Immature natural killer cell (primary cell): ENCODE measurements around the gene FOXN3. TPM values are rescaled to one million over a fixed set of nuclear protein-coding genes. Genes with fewer than 3 reads are reported as not detected.
A peak's percentile ranks its signal among the peaks of the same experiment; 100 is the strongest.
"Not testable (repeated sequence)": the region's sequence is repeated elsewhere in the genome, so short reads cannot be mapped to it uniquely, and the experiment has no call there.

Experiments
- DNase-seq, 3 donors: peaks; one replicate each; pipeline ENCODE4 v3.0.0; 2022; ENCODE audit warnings: mixed read lengths in 1 of 3
- H3K27ac Mint-ChIP-seq, 6 donors: one replicate each; pipeline ENCODE4 v1.8.0; 2020; ENCODE audit warnings: mixed read lengths in 6 of 6, mild to moderate bottlenecking in 5 of 6, inconsistent platforms in 4 of 6, moderate library complexity in 3 of 6
- H3K27me3 Mint-ChIP-seq, 3 donors: one replicate each; pipeline ENCODE4 v1.8.0; 2020 to 2021; ENCODE audit warnings: low read depth in 3 of 3, mild to moderate bottlenecking in 3 of 3, mixed read lengths in 3 of 3, moderate library complexity in 3 of 3, inconsistent platforms in 1 of 3
- H3K36me3 Mint-ChIP-seq, 3 donors: one replicate each; pipeline ENCODE4 v1.8.0; 2020; ENCODE audit warnings: mixed read lengths in 3 of 3, inconsistent platforms in 2 of 3, mild to moderate bottlenecking in 2 of 3
- H3K4me1 Mint-ChIP-seq, 2 donors: one replicate each; pipeline ENCODE4 v1.8.0; 2020; ENCODE audit warnings: inconsistent platforms in 2 of 2, mild to moderate bottlenecking in 2 of 2, mixed read lengths in 2 of 2, moderate library complexity in 1 of 2
- H3K4me3 Mint-ChIP-seq, 5 donors: one replicate each; pipeline ENCODE4 v1.8.0; 2020; ENCODE audit warnings: mild to moderate bottlenecking in 5 of 5, mixed read lengths in 5 of 5, inconsistent platforms in 3 of 5, moderate library complexity in 3 of 5
- H3K9me3 Mint-ChIP-seq, 6 donors: one replicate each; pipeline ENCODE4 v1.8.0; 2020; ENCODE audit warnings: mild to moderate bottlenecking in 6 of 6, mixed read lengths in 6 of 6, inconsistent platforms in 4 of 6, moderate library complexity in 3 of 6
- polyA plus RNA-seq, 3 donors: library from polyadenylated mRNA; unstranded; fragments of 300-500 nt; fragmentation: Illumina TruSeq; gene quantifications; one replicate each; pipeline ENCODE4 v1.2.3, GENCODE V29; 2021

The FOXN3 gene
- polyA plus RNA-seq, 3 donors from 2014 or later, result 88.6 to 150 (median 102) TPM

GRCh38 chr14:89165189-89166181, 251.5 kb downstream of the FOXN3 start:
- peak overlapping the region; percentile 50 to 82 (median 76) for H3K27ac Mint-ChIP-seq
- peaks cover 13 to 42% (median 36%) of the 10 kb centered on the region in 3 donors for H3K36me3 Mint-ChIP-seq
- H3K4me1 Mint-ChIP-seq, result peaks cover 35 to 57% of the 10 kb centered on the region in 2 donors
- no peaks in the 10 kb centered on the region for H3K9me3 Mint-ChIP-seq
- H3K27me3 Mint-ChIP-seq, result peaks cover 0 to 11% (median 6%) of the 10 kb centered on the region in 3 donors
- peak overlapping the region; percentile 57 to 74 (median 70) for H3K4me3 Mint-ChIP-seq
- peak; percentile 8 to 13 (median 10) for DNase-seq

DNA sequence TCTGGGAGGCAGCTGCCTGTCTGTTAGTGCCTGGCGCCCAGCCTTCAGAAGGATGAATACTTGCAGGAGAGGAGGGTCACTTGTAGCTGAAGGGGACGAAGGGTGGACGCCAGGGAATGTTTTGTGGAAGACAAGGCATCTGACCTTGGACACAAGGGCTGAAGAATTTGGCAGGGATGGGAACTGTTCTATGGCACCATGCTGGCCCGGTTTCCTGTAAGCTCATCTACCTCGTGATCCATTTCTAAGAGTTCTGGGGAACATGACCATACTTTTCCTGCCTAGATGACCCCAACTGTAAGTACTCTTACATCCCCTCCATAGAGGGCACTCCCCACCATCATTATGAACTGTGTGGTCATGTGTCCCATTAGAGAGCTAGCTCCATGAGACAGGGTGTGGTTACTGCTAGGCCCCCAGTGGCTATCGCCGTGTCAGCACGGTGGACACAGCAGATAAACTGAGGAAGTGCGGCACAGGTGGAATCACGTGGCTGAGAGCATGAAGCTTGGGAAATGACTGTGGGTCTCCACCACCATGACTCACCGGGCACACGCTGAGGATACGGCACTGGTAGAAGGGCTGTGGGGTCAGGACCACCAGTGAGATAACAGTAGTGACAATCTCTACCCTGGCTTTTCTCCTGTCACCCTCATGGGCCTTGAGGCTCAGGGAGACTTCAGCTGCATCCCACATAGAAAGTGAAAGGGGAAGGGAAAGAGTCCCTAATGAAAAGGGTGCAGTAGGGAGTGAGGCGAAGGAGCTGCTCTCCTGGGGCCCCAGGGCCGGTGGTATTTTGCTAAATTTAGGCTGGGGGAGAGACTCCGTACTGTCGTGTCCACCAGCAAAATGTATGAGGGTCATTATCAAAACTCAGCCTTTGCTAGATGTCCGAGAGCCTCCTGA, 252.6 kb downstream of the FOXN3 start:
- Mint-ChIP-seq H3K27me3 (peaks cover 0 to 12% (median 9%) of the 10 kb centered on the region in 3 donors), H3K27ac (peak overlapping the region; percentile 66 to 89 (median 76)), H3K9me3 (no peaks in the 10 kb centered on the region), H3K4me3 (peak overlapping the region; percentile 57 to 74 (median 70)), H3K36me3 (peaks cover 20 to 46% (median 33%) of the 10 kb centered on the region in 3 donors), H3K4me1 (peaks cover 35 to 53% of the 10 kb centered on the region in 2 donors)
- no peak for DNase-seq

DNA sequence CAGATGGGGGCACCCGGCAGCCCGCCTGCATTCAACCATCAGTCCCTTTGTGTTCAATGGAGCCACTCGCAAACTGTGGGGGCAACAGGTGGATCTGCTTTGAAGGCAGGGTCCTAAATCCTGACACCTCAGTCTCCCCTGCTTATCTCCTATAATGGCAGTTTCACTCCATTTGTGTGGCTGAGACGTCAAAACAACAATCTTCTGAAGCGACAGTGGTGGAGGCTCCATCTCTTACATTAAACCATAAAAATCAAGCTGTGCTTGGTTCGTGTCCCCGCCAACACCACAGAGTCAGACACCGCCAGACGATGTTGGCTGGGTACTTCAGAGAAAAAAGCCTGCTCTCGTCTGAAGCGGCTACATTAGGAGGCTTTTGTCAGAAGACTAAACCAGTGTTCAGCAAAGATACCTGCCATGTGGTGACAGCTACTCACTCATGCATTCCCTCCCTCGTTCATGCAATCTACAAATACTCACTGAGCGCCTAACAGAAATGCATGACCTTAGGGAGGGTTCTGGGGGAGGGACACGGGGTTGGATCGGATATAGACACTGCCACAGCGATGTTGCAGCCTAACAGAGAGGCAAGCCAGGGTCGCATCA, 253.9 kb downstream of the FOXN3 start:
- Mint-ChIP-seq H3K4me1 (peaks cover 35 to 47% of the 10 kb centered on the region in 2 donors), H3K9me3 (no peaks in the 10 kb centered on the region), H3K27me3 (peaks cover 0 to 12% (median 9%) of the 10 kb centered on the region in 3 donors), H3K36me3 (peaks cover 17 to 42% (median 31%) of the 10 kb centered on the region in 3 donors), H3K4me3 (no peak overlapping the region), H3K27ac (peak overlapping the region in 1 of 6 donors; percentile 61)
- no peak for DNase-seq

- H3K27ac Mint-ChIP-seq, result no peak overlapping the region
- H3K36me3 Mint-ChIP-seq, result peaks cover 14 to 40% (median 25%) of the 10 kb centered on the region in 3 donors
- H3K4me3 Mint-ChIP-seq, result no peak overlapping the region
- no peak for DNase-seq
- H3K4me1 Mint-ChIP-seq, result peaks cover 33 to 41% of the 10 kb centered on the region in 2 donors
- H3K9me3 Mint-ChIP-seq, result no peaks in the 10 kb centered on the region
- H3K27me3 Mint-ChIP-seq, result peaks cover 0 to 12% (median 9%) of the 10 kb centered on the region in 3 donors
These were observed 254.4 kb downstream of the FOXN3 start for GRCh38 chr14:89162586-89162985.

DNA sequence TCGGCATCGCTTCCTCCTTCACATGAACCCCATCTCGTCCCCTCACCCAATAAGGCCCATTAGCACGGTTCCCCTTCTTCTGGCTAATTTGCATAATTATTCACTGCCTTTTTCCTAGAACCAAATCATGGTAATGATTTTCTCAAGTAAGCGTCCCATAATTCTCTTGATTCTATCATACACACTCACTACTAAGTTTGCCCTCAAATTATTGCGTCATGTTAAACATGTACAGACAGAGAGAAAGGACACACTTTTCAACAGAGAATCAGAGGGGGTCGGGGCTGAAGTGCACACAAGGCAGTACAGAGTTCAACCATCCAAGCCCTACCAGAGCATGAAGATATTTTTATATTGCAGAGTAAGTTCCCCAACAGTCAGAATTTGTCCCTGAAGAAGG, 256.6 kb downstream of the FOXN3 start:
- H3K9me3 Mint-ChIP-seq, result no peaks in the 10 kb centered on the region
- no peak overlapping the region for H3K4me3 Mint-ChIP-seq
- H3K4me1 Mint-ChIP-seq, result peaks cover 18 to 20% of the 10 kb centered on the region in 2 donors
- DNase-seq, result no peak
- H3K36me3 Mint-ChIP-seq, result peaks cover 14 to 50% (median 22%) of the 10 kb centered on the region in 3 donors
- H3K27me3 Mint-ChIP-seq, result peaks cover 0 to 12% (median 9%) of the 10 kb centered on the region in 3 donors
- H3K27ac Mint-ChIP-seq, result peak overlapping the region in 1 of 6 donors; percentile 38

- H3K4me1 Mint-ChIP-seq, result peaks cover under 1 to 2% of the 10 kb centered on the region in 2 donors
- no peaks in the 10 kb centered on the region for H3K9me3 Mint-ChIP-seq
- no peak for DNase-seq
- H3K36me3 Mint-ChIP-seq, result peaks cover 14 to 53% (median 22%) of the 10 kb centered on the region in 3 donors
- no peak overlapping the region for H3K4me3 Mint-ChIP-seq
- peaks cover 0 to 9% (median 5%) of the 10 kb centered on the region in 3 donors for H3K27me3 Mint-ChIP-seq
- H3K27ac Mint-ChIP-seq, result no peak overlapping the region
These were observed 258.3 kb downstream of the FOXN3 start for GRCh38 chr14:89158701-89159100.

- not testable (repeated sequence) for H3K27me3 Mint-ChIP-seq, H3K4me1 Mint-ChIP-seq, H3K9me3 Mint-ChIP-seq, H3K27ac Mint-ChIP-seq, DNase-seq, H3K4me3 Mint-ChIP-seq
- H3K36me3 Mint-ChIP-seq, result peaks cover 14 to 53% (median 28%) of the 10 kb centered on the region in 3 donors
These were observed 258.9 kb downstream of the FOXN3 start for GRCh38 chr14:89158104-89158503.

- H3K27me3 Mint-ChIP-seq, result peaks cover 0 to 7% (median under 1%) of the 10 kb centered on the region in 3 donors
- H3K27ac Mint-ChIP-seq, result peak overlapping the region in 1 of 6 donors; percentile 46
- no peaks in the 10 kb centered on the region for H3K9me3 Mint-ChIP-seq
- H3K36me3 Mint-ChIP-seq, result peaks cover 12 to 36% (median 20%) of the 10 kb centered on the region in 3 donors
- DNase-seq, result no peak
- no peaks in the 10 kb centered on the region for H3K4me1 Mint-ChIP-seq
- H3K4me3 Mint-ChIP-seq, result no peak overlapping the region
These were observed 261.5 kb downstream of the FOXN3 start for GRCh38 chr14:89155491-89155890.

DNA sequence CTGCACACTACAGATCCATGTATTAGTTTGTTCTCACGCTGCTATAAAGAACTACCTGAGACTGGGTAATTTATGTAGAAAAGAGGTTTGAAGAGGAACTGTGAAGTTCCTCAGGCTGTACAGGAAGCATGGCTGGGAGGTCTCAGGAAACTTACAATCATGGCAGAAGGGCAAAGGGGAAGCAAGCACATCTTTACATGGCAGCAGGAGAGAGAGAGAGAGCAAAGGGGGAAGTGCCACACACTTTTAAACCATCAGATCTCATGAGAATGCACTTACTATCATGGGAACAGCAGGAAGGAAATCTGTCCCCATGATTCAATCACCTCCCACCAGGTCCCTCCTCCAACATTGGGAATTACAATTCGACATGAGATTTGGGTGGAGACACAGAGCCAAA, 265.3 kb downstream of the FOXN3 start:
- not testable (repeated sequence) for H3K27ac Mint-ChIP-seq, H3K4me1 Mint-ChIP-seq, H3K9me3 Mint-ChIP-seq, DNase-seq, H3K4me3 Mint-ChIP-seq
- Mint-ChIP-seq H3K36me3 (peaks cover 0 to 19% (median 16%) of the 10 kb centered on the region in 3 donors), H3K27me3 (peaks cover 0 to 17% (median 2%) of the 10 kb centered on the region in 3 donors)

DNA sequence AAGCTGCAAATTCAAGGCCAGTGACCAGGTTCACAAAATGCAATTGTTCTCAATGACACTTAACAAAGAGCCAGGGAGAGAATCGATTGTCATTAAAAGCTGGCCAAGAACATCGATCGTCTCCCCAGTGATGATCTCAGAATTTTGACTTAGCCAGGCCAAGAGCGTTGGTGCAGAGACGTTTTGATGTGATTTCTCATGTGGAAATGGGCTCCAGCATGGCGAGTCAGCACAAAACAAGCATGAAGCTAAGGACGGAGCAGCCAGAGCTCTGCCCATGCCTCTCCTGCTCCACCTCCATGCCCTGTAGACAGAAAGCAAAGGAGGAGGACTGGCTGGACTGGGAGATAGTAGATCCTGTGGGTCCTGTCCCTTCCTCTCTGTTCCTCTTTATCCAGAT, 270.8 kb downstream of the FOXN3 start:
- Mint-ChIP-seq H3K36me3 (peaks cover 0 to 6% (median 4%) of the 10 kb centered on the region in 3 donors), H3K4me1 (no peaks in the 10 kb centered on the region), H3K4me3 (no peak overlapping the region), H3K27ac (no peak overlapping the region), H3K27me3 (peaks cover 0 to 17% (median 5%) of the 10 kb centered on the region in 3 donors), H3K9me3 (peaks cover 0 to 2% (median 0%) of the 10 kb centered on the region in 6 donors)
- DNase-seq, result no peak

DNA sequence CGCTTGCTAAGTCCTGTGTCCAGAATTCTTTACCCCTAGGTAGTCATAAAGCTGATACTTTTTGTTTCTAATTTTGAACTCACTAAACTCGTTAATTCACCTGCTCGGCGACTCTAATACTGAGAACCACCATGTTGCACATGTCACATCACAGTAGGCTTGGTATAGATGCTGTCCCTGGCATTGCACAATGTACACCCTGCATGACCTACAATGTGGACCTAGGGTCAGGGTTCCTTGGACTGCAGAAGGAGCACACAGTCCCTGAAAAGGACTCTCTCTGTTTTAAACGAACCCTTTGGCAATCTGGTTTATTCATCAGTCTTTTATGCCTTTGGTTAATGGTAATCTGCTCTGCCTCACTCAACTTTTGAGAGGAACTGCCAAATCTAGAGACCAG, 272.4 kb downstream of the FOXN3 start:
- H3K9me3 Mint-ChIP-seq, result peaks cover 0 to 2% (median 0%) of the 10 kb centered on the region in 6 donors
- peaks cover 0 to 8% (median 5%) of the 10 kb centered on the region in 3 donors for H3K27me3 Mint-ChIP-seq
- no peak overlapping the region for H3K4me3 Mint-ChIP-seq
- H3K27ac Mint-ChIP-seq, result no peak overlapping the region
- peaks cover 0 to 6% (median 4%) of the 10 kb centered on the region in 3 donors for H3K36me3 Mint-ChIP-seq
- no peak for DNase-seq
- no peaks in the 10 kb centered on the region for H3K4me1 Mint-ChIP-seq

DNA sequence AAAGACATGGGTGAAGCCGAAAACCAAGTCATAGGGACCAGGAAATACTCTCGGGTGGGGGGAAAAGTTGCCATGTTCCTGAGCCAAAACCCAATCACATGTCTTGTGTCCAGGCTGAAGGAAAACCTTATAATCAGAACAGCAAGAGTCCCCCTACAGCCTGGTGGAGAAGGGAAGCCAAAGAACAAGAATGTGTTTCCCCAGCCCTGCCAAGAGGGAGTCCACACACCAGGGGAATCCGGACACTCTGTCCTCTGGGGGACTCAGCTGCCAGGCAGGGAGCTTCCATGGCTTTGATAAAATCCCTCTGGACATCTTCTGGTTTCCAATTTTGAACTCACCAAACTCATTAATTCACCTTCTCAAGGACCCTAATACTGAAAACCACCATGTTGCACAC, 273.0 kb downstream of the FOXN3 start:
- Mint-ChIP-seq H3K27me3 (peaks cover 0 to 6% (median 5%) of the 10 kb centered on the region in 3 donors), H3K27ac (no peak overlapping the region), H3K36me3 (peaks cover 0 to 6% (median 3%) of the 10 kb centered on the region in 3 donors), H3K9me3 (peaks cover 0 to 2% (median 0%) of the 10 kb centered on the region in 6 donors), H3K4me1 (no peaks in the 10 kb centered on the region), H3K4me3 (no peak overlapping the region)
- no peak for DNase-seq

DNA sequence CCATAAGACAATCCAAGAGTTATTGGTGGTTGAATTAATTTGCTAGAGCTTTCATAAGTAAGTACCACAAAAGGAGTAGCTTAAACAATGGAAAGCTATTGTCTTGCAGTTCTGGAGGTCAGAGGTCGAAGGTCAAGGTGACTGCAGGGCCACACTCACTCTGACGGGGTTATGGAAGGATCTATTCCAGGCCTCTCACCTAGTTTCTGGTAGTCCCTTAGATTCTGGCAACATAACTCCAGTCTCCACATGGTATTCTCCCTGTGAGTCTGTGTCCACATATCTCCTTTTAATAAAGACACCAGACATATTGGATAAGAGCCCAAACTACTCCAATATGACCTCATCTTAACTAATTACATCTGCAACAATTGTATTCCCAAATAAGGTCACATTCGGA, 273.4 kb downstream of the FOXN3 start:
- Mint-ChIP-seq H3K27me3 (peaks cover 0 to 5% (median 4%) of the 10 kb centered on the region in 3 donors), H3K4me3 (no peak overlapping the region), H3K36me3 (peaks cover 0 to 6% (median 0%) of the 10 kb centered on the region in 3 donors), H3K4me1 (no peaks in the 10 kb centered on the region), H3K27ac (no peak overlapping the region), H3K9me3 (peaks cover 0 to 2% (median 0%) of the 10 kb centered on the region in 6 donors)
- no peak for DNase-seq
